Ovary (tissue), 3 donors: Measurements from ENCODE around the gene GOLGA6D.

Experiments used
- CTCF ChIP-seq, 3 donors: fragments of 450-650 bp in 2 of 3; fragments of 200-600 bp in 1 of 3; IDR thresholded peaks; one replicate each; pipeline versions ENCODE4 v1.5.1 to v1.8.0; 2016 to 2022; ENCODE audit warnings: antibody characterized with exemption in 3 of 3, mild to moderate bottlenecking in 1 of 3
- EP300 ChIP-seq: sonication (generic); formaldehyde crosslinking; IDR thresholded peaks from one replicate; pipeline ENCODE4 v1.6.1; 2017; ENCODE audit warnings: antibody characterized with exemption
- POLR2A ChIP-seq: fragments of 450-650 bp; IDR thresholded peaks from one replicate; pipeline ENCODE4 v1.6.1; 2017; ENCODE audit warnings: antibody characterized with exemption, mild to moderate bottlenecking, moderate library complexity
- donor health status: DM: no; HTN: no; CAD: no.

DNA sequence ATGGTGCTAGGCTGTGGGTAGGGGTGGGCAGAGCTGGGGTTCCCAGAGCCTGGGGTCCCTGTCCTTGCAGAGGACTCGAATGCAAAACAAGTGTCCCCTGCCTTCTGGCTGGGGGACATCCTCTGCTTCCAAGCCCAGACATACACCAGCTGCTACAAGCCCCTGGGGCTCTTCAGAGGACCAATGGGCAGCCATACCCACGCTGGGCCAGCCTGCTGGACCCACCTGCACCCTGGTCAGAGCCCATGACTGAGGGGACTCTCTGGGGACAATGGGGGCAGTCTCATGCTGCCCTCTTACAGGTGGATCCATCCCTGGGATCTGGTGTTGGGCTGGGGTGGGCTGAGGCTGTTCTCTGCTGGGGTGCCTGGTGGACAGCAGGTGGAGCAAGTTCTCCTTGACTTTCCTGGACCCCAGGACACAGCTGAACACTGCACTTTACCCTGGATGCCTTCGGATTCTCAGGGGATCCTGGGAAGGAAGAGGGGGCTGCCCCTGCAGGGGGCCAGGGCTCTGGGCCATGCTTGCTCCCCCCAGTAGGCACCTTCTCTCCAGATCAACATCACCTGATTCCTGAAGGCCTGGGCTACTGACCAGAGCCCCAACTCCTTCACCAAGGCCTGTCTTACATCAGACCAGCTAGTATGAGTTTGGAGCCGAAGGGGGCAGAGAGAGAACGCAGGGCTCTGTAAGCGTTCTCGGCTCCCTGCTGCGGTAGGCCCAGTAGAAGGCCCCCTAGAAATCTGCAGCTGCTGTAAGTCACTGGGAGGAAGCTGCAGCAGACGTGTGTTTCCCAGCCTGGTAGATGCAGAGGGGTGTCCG, 46.1 kb downstream of the GOLGA6D start:
- TF ChIP-seq CTCF (IDR thresholded peaks at IDR 0.05), result no peak
- TF ChIP-seq POLR2A, result no peak
- TF ChIP-seq EP300, result no peak
